Prostate gland (tissue), 2 donors: Measurements from ENCODE around the gene PXN. TPM values are rescaled to one million over a fixed set of nuclear protein-coding genes. Genes with fewer than 3 reads are reported as not detected.

Source experiments
- DNase-seq: peaks from one replicate; pipeline ENCODE4 v3.0.0-alpha.2; 2019; ENCODE audit warnings: low spot score
- H3K27ac ChIP-seq, 2 donors: fragments of 200-600 bp; sonication (generic); 2 replicates each; pipeline ENCODE4 v1.5.1; 2017 to 2019
- H3K27me3 ChIP-seq: fragments of 200-600 bp; sonication (generic); replicated peaks from 2 replicates; pipeline ENCODE4 v1.5.1; 2019; ENCODE audit not compliant: insufficient read depth
- H3K36me3 ChIP-seq, 2 donors: fragments of 200-600 bp; sonication (generic); 1 replicate in 1 of 2; 2 replicates in 1 of 2; pipeline versions ENCODE4 v1.5.1 to v1.8.1; 2017 to 2019
- H3K4me1 ChIP-seq: fragments of 200-600 bp; sonication (generic); replicated peaks from 2 replicates; pipeline ENCODE4 v1.5.1; 2019
- H3K4me3 ChIP-seq, 2 donors: fragments of 200-600 bp; sonication (generic); 2 replicates each; pipeline ENCODE4 v1.5.1; 2017 to 2019
- H3K9me3 ChIP-seq: fragments of 200-600 bp; sonication (generic); 2 replicates; pipeline ENCODE4 v1.5.1; 2017
- CTCF ChIP-seq, 4 experiments: fragments of 200-600 bp in 2 of 4; fragments of 450-650 bp in 2 of 4; sonication (generic) in 2 of 4; IDR thresholded peaks; 1 replicate in 3 of 4; 2 replicates in 1 of 4; pipeline ENCODE4 v1.5.1; 2016 to 2019; ENCODE audit warnings: antibody characterized with exemption in 4 of 4, mild to moderate bottlenecking in 2 of 4, moderate library complexity in 2 of 4
- POLR2A ChIP-seq: fragments of 450-650 bp; IDR thresholded peaks from one replicate; pipeline ENCODE4 v1.6.1; 2016; ENCODE audit warnings: antibody characterized with exemption, mild to moderate bottlenecking
- POLR2AphosphoS5 ChIP-seq: sonication (generic); formaldehyde crosslinking; IDR thresholded peaks from one replicate; pipeline ENCODE4 v1.6.1; 2017; ENCODE audit warnings: antibody characterized with exemption
- WGBS: methylation state at CpG from one replicate; pipeline ENCODE4 v1.1.5; 2018; 5-methylcytosine and 5-hydroxymethylcytosine counted together
- intact Hi-C: fragments of 100-400 bp; cut with DNase I; formaldehyde crosslinking; loops from one replicate; pipeline ENCODE4 v1.14.2; 2022
- total RNA-seq, 2 donors: library from RNA; depleted of rRNA; stranded (reverse); fragments of >200 nt; gene quantifications; one replicate each; pipeline ENCODE4 v1.1.0, GENCODE V29; 2016

The PXN gene
- total RNA-seq, 2 donors from 2014 or later = 58.3 to 113 TPM

- no peak overlapping the region for H3K27ac ChIP-seq
- no peaks in the 10 kb centered on the region for H3K9me3 ChIP-seq
- no peaks in the 10 kb centered on the region for H3K36me3 ChIP-seq
- DNase-seq = no peak
- WGBS = 66% methylated on average over 7 of the region's 7 CpGs
- intact Hi-C loops = no loop called here
- no peaks in the 10 kb centered on the region for H3K27me3 ChIP-seq
- no peak for TF ChIP-seq POLR2AphosphoS5
- no peak for TF ChIP-seq POLR2A
- no peak for TF ChIP-seq CTCF (IDR thresholded peaks at IDR 0.05)
- H3K4me3 ChIP-seq = no peak overlapping the region
- no peaks in the 10 kb centered on the region for H3K4me1 ChIP-seq
These were observed 17.8 kb upstream of the PXN start for GRCh38 chr12:120283318-120283717.

- H3K27me3 ChIP-seq = no peaks in the 10 kb centered on the region
- no peak overlapping the region for H3K27ac ChIP-seq
- DNase-seq = no peak
- WGBS = 96% methylated on average over 50 of the region's 57 CpGs
- H3K4me3 ChIP-seq = no peak overlapping the region
- H3K9me3 ChIP-seq = no peaks in the 10 kb centered on the region
- no peak for TF ChIP-seq POLR2AphosphoS5
- no peak for TF ChIP-seq CTCF (IDR thresholded peaks at IDR 0.05)
- no peak for TF ChIP-seq POLR2A
- H3K4me1 ChIP-seq = no peaks in the 10 kb centered on the region
- intact Hi-C loops = no loop called here
- H3K36me3 ChIP-seq = no peaks in the 10 kb centered on the region
These were observed 12.9 kb upstream of the PXN start for GRCh38 chr12:120278137-120279069.

- no peak overlapping the region for H3K27ac ChIP-seq
- no peak for DNase-seq
- H3K36me3 ChIP-seq = no peaks in the 10 kb centered on the region
- H3K9me3 ChIP-seq = no peaks in the 10 kb centered on the region
- H3K27me3 ChIP-seq = no peaks in the 10 kb centered on the region
- H3K4me3 ChIP-seq = no peak overlapping the region
- TF ChIP-seq CTCF (IDR thresholded peaks at IDR 0.05) (no peak), POLR2AphosphoS5 (no peak), POLR2A (no peak)
- no peaks in the 10 kb centered on the region for H3K4me1 ChIP-seq
- intact Hi-C loops = no loop called here
- WGBS = 96% methylated on average over 6 of the region's 6 CpGs
These were observed 11.2 kb upstream of the PXN start for GRCh38 chr12:120276734-120277133.

GRCh38 chr12:120267736-120268135 is 2.2 kb upstream of the PXN start:
- Histone ChIP-seq H3K4me1 (peaks cover 11% of the 10 kb centered on the region), H3K36me3 (no peaks in the 10 kb centered on the region), H3K27me3 (no peaks in the 10 kb centered on the region), H3K9me3 (no peaks in the 10 kb centered on the region), H3K27ac (no peak overlapping the region), H3K4me3 (no peak overlapping the region)
- intact Hi-C loops = no loop called here
- TF ChIP-seq CTCF (IDR thresholded peaks at IDR 0.05) = no peak
- no peak for TF ChIP-seq POLR2AphosphoS5
- TF ChIP-seq POLR2A = no peak
- DNase-seq = no peak
- 46% methylated on average over 4 of the region's 4 CpGs for WGBS
